Stomach (tissue), 9 donors: ENCODE results near the gene DACH1. TPM values are rescaled to one million over a fixed set of nuclear protein-coding genes. Genes with fewer than 3 reads are reported as not detected.

ENCODE experiments used
- DNase-seq, 2 donors: peaks; one replicate each; pipeline versions ENCODE4 v3.0.0 to v3.0.0-alpha.2; 2013 to 2019
- H3K27ac ChIP-seq, 5 donors: fragments of 200-600 bp in 4 of 5; sonication (generic) in 4 of 5; one replicate each; pipeline ENCODE4 v1.5.1; 2013 to 2019; ENCODE audit warnings: mild to moderate bottlenecking in 1 of 5, moderate library complexity in 1 of 5
- H3K27me3 ChIP-seq, 3 donors: fragments of 200-600 bp; sonication (generic); one replicate each; pipeline ENCODE4 v1.5.1; 2017 to 2019; ENCODE audit warnings: mixed run types in 1 of 3
- H3K36me3 ChIP-seq, 4 donors: fragments of 200-600 bp; sonication (generic); 1 replicate in 3 of 4; 2 replicates in 1 of 4; pipeline ENCODE4 v1.5.1; 2016 to 2019
- H3K4me1 ChIP-seq, 4 donors: fragments of 200-600 bp; sonication (generic); one replicate each; pipeline ENCODE4 v1.5.1; 2016 to 2019
- H3K4me3 ChIP-seq, 4 donors: fragments of 200-600 bp; sonication (generic) in 3 of 4; one replicate each; pipeline ENCODE4 v1.5.1; 2016 to 2019; ENCODE audit warnings: mild to moderate bottlenecking in 1 of 4
- H3K9me3 ChIP-seq, 4 donors: fragments of 200-600 bp; sonication (generic); one replicate each; pipeline ENCODE4 v1.5.1; 2016 to 2019
- CTCF ChIP-seq, 7 experiments: fragments of 450-650 bp in 4 of 7; fragments of 200-600 bp in 3 of 7; sonication (generic) in 3 of 7; IDR thresholded peaks; one replicate each; pipeline ENCODE4 v1.5.1; 2016 to 2019; ENCODE audit warnings: antibody characterized with exemption in 7 of 7, control low read depth in 2 of 7, mild to moderate bottlenecking in 1 of 7
- EP300 ChIP-seq: sonication (generic); formaldehyde crosslinking; IDR thresholded peaks from one replicate; pipeline ENCODE4 v1.6.1; 2017; ENCODE audit warnings: antibody characterized with exemption
- POLR2A ChIP-seq, 4 donors: fragments of 450-650 bp; IDR thresholded peaks; one replicate each; pipeline ENCODE4 v1.6.1; 2016; ENCODE audit warnings: antibody characterized with exemption in 4 of 4, control low read depth in 2 of 4, mild to moderate bottlenecking in 1 of 4, moderate library complexity in 1 of 4
- POLR2AphosphoS5 ChIP-seq, 3 donors: sonication (generic); formaldehyde crosslinking; IDR thresholded peaks; one replicate each; pipeline ENCODE4 v1.6.1; 2016; ENCODE audit warnings: antibody characterized with exemption in 3 of 3
- WGBS, 5 donors: extraction: QIAGEN DNeasy Blood & Tissue Kit in 3 of 5; methylation state at CpG; one replicate each; pipeline versions ENCODE4 v1.1.5 to v1.1.7; 2013 to 2018; 5-methylcytosine and 5-hydroxymethylcytosine counted together
- intact Hi-C: fragments of 100-400 bp; cut with DNase I; formaldehyde crosslinking; loops from one replicate; pipeline ENCODE4 v1.15.1; 2023; ENCODE audit warnings: low total_unique reads
- polyA plus RNA-seq, 3 donors: library from polyadenylated mRNA; stranded (reverse); fragments of 200-250 nt; gene quantifications; one replicate each; pipeline ENCODE4 v1.2.3, GENCODE V29; 2013
- total RNA-seq, 5 donors: library from RNA; depleted of rRNA; stranded (reverse); fragments of >200 nt; gene quantifications; one replicate each; pipeline versions ENCODE4 v1.1.0 to v1.2.3, GENCODE V29; 2014 to 2016
- donor health status: healthy with polysubstance abuse.
- donor health status: Bipolar disorder and iron deficiency.
- donor health status: healthy.

Gene DACH1
- total and polyA plus RNA-seq, 8 donors, result 0.28 to 9.4 (median 2.9) TPM; not detected in 1

DNA sequence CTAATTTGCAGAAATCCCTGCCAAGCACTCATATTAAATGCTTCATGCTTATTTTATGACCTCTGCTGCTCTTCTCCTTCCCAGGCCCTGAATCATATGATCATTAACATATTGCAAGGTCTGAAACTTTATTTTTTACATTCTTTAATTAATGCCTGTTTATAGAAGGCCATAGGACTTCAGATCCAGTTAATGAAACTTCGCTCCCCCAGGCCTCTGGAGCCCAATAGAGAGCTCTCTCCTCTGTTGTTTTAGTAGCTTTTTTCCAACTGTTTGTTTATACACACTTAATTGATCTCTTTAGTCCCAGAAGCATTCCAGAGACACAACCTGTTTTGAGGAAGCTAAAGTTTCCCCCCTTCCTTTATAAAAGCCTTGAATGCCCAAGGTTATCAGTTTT lies 68.3 kb downstream of the DACH1 start:
- DNase-seq, result no peak
- intact Hi-C loops, result no loop called here

GRCh38 chr13:71797517-71797916 lies 69.5 kb downstream of the DACH1 start:
- TF ChIP-seq POLR2AphosphoS5 (IDR thresholded peaks at IDR 0.05) (no peak), EP300 (no peak), CTCF (IDR thresholded peaks at IDR 0.05) (no peak), POLR2A (IDR thresholded peaks at IDR 0.05) (no peak)
- Histone ChIP-seq H3K27me3 (no peaks in the 10 kb centered on the region), H3K27ac (no peak overlapping the region), H3K4me3 (no peak overlapping the region), H3K4me1 (no peaks in the 10 kb centered on the region), H3K9me3 (no peaks in the 10 kb centered on the region), H3K36me3 (no peaks in the 10 kb centered on the region)
- WGBS, 5 donors, result 53 to 77% (median 62%) methylated on average over 5 of the region's 5 CpGs
- DNase-seq, result peak in 1 of 2 donors; percentile 8
- intact Hi-C loops, result no loop called here

More for the DNA sequence above, 68.3 kb downstream of the DACH1 start:
- Histone ChIP-seq H3K27me3 (no peaks in the 10 kb centered on the region), H3K4me3 (no peak overlapping the region), H3K9me3 (no peaks in the 10 kb centered on the region), H3K4me1 (no peaks in the 10 kb centered on the region), H3K27ac (no peak overlapping the region), H3K36me3 (no peaks in the 10 kb centered on the region)
- TF ChIP-seq POLR2AphosphoS5 (IDR thresholded peaks at IDR 0.05) (no peak), CTCF (IDR thresholded peaks at IDR 0.05) (no peak), EP300 (no peak), POLR2A (IDR thresholded peaks at IDR 0.05) (no peak)
- WGBS, 5 donors, result 83 to 90% (median 89%) methylated on average over 1 of the region's 1 CpG

- Histone ChIP-seq H3K4me1 (no peaks in the 10 kb centered on the region), H3K36me3 (no peaks in the 10 kb centered on the region), H3K9me3 (no peaks in the 10 kb centered on the region), H3K27me3 (no peaks in the 10 kb centered on the region), H3K4me3 (no peak overlapping the region), H3K27ac (no peak overlapping the region)
- TF ChIP-seq POLR2AphosphoS5 (IDR thresholded peaks at IDR 0.05) (no peak), POLR2A (IDR thresholded peaks at IDR 0.05) (no peak), CTCF (IDR thresholded peaks at IDR 0.05) (no peak), EP300 (no peak)
- intact Hi-C loops, result no loop called here
- peak in 1 of 2 donors; percentile 7 for DNase-seq
- WGBS, 5 donors, result 51 to 57% (median 52%) methylated on average over 5 of the region's 5 CpGs
Measured at GRCh38 chr13:71789693-71790329, 77.2 kb downstream of the DACH1 start.

DNA sequence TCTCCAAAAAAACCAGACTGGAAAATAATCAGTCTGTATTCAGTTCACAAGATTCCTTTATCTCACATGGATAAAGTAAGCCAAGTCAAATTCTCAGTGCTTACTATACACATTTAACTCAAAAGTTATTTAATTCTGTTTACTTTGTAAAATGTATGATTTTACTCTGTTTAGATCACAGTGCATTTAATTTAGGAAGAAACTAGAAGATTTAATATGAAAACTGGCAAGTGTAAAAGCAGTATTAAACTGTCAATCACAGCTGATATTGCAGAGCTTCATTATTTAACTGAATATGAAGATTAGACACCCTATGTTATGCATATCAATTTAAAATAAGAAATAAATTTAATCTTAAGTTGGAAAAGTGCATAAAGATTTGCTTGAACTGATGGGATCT lies 78.0 kb downstream of the DACH1 start:
- intact Hi-C loops, result no loop called here
- no peaks in the 10 kb centered on the region for H3K9me3 ChIP-seq
- no peaks in the 10 kb centered on the region for H3K27me3 ChIP-seq
- no peak overlapping the region for H3K27ac ChIP-seq
- TF ChIP-seq POLR2AphosphoS5 (IDR thresholded peaks at IDR 0.05), result no peak
- TF ChIP-seq CTCF (IDR thresholded peaks at IDR 0.05), result no peak
- TF ChIP-seq EP300, result no peak
- no peak for TF ChIP-seq POLR2A (IDR thresholded peaks at IDR 0.05)
- DNase-seq, result no peak
- no peaks in the 10 kb centered on the region for H3K4me1 ChIP-seq
- H3K4me3 ChIP-seq, result no peak overlapping the region
- no peaks in the 10 kb centered on the region for H3K36me3 ChIP-seq
